Measurements from ENCODE around the gene CBX8. TPM values are rescaled to one million over a fixed set of nuclear protein-coding genes. Genes with fewer than 3 reads are reported as not detected.

CBX8 gene
- total RNA-seq, 4 donors from 2014 or later, result 2.3 to 4.7 (median 2.6) TPM

GRCh38 chr17:79835470-79835899 lies 38.6 kb upstream of the CBX8 start:
- peaks cover 0 to 21% (median under 1%) of the 10 kb centered on the region in 4 donors for H3K27me3 ChIP-seq
- intact Hi-C loops (cut with DNase I), result loop anchor here (10.0 kb wide), 1 partner anchor 149 kb away; no protein-coding TSS in a partner anchor
- H3K4me1 ChIP-seq, result peaks cover 53 to 87% (median 55%) of the 10 kb centered on the region in 3 donors
- no peak for TF ChIP-seq POLR2A (IDR thresholded peaks at IDR 0.05)
- TF ChIP-seq, protein P1, sequence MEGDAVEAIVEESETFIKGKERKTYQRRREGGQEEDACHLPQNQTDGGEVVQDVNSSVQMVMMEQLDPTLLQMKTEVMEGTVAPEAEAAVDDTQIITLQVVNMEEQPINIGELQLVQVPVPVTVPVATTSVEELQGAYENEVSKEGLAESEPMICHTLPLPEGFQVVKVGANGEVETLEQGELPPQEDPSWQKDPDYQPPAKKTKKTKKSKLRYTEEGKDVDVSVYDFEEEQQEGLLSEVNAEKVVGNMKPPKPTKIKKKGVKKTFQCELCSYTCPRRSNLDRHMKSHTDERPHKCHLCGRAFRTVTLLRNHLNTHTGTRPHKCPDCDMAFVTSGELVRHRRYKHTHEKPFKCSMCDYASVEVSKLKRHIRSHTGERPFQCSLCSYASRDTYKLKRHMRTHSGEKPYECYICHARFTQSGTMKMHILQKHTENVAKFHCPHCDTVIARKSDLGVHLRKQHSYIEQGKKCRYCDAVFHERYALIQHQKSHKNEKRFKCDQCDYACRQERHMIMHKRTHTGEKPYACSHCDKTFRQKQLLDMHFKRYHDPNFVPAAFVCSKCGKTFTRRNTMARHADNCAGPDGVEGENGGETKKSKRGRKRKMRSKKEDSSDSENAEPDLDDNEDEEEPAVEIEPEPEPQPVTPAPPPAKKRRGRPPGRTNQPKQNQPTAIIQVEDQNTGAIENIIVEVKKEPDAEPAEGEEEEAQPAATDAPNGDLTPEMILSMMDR (IDR thresholded peaks at IDR 0.05), result no peak
- no peak for DNase-seq
- H3K27ac ChIP-seq, result no peak overlapping the region
- WGBS, 2 donors, result 88% methylated on average over 5 of the region's 13 CpGs; no CpG with 5 or more reads in 1 of the 2 donors
- no peak overlapping the region for H3K4me3 ChIP-seq
- peaks cover 16 to 28% (median 18%) of the 10 kb centered on the region in 3 donors for H3K36me3 ChIP-seq
- H3K9me3 ChIP-seq, result no peaks in the 10 kb centered on the region

- Histone ChIP-seq H3K27ac (no peak overlapping the region), H3K9me3 (no peaks in the 10 kb centered on the region), H3K4me3 (no peak overlapping the region), H3K4me1 (peaks cover 46 to 82% (median 50%) of the 10 kb centered on the region in 3 donors), H3K27me3 (peaks cover 0 to 14% (median 0%) of the 10 kb centered on the region in 4 donors), H3K36me3 (peaks cover 16 to 28% (median 18%) of the 10 kb centered on the region in 3 donors)
- TF ChIP-seq POLR2A (IDR thresholded peaks at IDR 0.05), result no peak
- TF ChIP-seq, protein P1 (IDR thresholded peaks at IDR 0.05), result peak in 5 of 6 experiments; percentile 51 to 75 (median 53)
- intact Hi-C loops (cut with DNase I), result loop anchor here (10.0 kb wide), 1 partner anchor 150 kb away; no protein-coding TSS in a partner anchor
- no peak for DNase-seq
- 93 to 98% methylated on average over 25 to 34 of the region's 61 CpGs for WGBS, 2 donors
These were observed 37.9 kb upstream of the CBX8 start for GRCh38 chr17:79834565-79835469.

GRCh38 chr17:79833744-79834564 lies 37.1 kb upstream of the CBX8 start:
- Histone ChIP-seq H3K27ac (no peak overlapping the region), H3K4me3 (no peak overlapping the region), H3K27me3 (peaks cover 0 to 11% (median 0%) of the 10 kb centered on the region in 4 donors), H3K36me3 (peaks cover 16 to 28% (median 18%) of the 10 kb centered on the region in 3 donors), H3K4me1 (peaks cover 42 to 78% (median 48%) of the 10 kb centered on the region in 3 donors), H3K9me3 (no peaks in the 10 kb centered on the region)
- DNase-seq, result no peak
- intact Hi-C loops (cut with DNase I), result loop anchor here (10.0 kb wide), 1 partner anchor 151 kb away; no protein-coding TSS in a partner anchor
- WGBS, 2 donors, result 90% methylated on average over 25 to 31 of the region's 83 CpGs
- TF ChIP-seq, protein P1 (IDR thresholded peaks at IDR 0.05), result no peak
- TF ChIP-seq POLR2A (IDR thresholded peaks at IDR 0.05), result no peak

DNA sequence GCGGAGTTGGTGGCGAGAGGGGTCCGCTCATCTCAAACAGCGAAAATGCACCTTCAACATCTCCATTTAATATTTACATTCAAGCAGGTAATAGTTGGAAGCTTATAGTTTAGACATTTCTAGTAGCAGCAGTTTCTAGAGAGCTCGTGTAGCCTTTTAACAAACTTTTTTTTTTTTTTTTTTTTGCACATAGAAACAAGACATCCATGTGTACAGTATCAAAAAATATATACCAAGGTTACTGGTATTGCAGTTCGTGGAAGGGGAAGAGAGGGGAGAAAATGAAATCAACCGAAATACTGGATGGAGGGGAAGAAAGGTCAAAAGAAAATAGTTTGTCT lies 36.2 kb upstream of the CBX8 start:
- WGBS, 2 donors, result 82 to 83% methylated on average over 7 of the region's 7 CpGs
- Histone ChIP-seq H3K27ac (peak overlapping the region in 1 of 4 donors; percentile 59), H3K36me3 (peaks cover 16 to 28% (median 18%) of the 10 kb centered on the region in 3 donors), H3K9me3 (no peaks in the 10 kb centered on the region), H3K27me3 (peaks cover 0 to 12% (median 0%) of the 10 kb centered on the region in 4 donors), H3K4me1 (peaks cover 41 to 75% (median 48%) of the 10 kb centered on the region in 3 donors), H3K4me3 (peak overlapping the region in 2 of 4 donors; percentile 41 to 58)
- DNase-seq, result no peak
- TF ChIP-seq, protein P1 (IDR thresholded peaks at IDR 0.05), result no peak
- TF ChIP-seq POLR2A (IDR thresholded peaks at IDR 0.05), result no peak
- intact Hi-C loops (cut with DNase I), result loop anchor here (10.0 kb wide), 1 partner anchor 152 kb away; no protein-coding TSS in a partner anchor
